GM12878 (cell line): ENCODE data around the gene ITGA11. TPM values are rescaled to one million over a fixed set of nuclear protein-coding genes. Genes with fewer than 3 reads are reported as not detected.

Source experiments
- ATAC-seq: fragments of 200-7000 bp; cut with Tn5 transposase; 3 replicates; pipeline ENCODE4 v1.9.1; 2020; ENCODE audit warnings: mild to moderate bottlenecking, moderate library complexity
- BruUV-seq: library from RNA; stranded (reverse); fragments of 400-500 nt; replicated peaks from 2 replicates; lab custom pipeline; 2021; lab: Mats Ljungman, UMichigan
- CTCF ChIA-PET: fragments of 300-600 bp; sonication (Branson Sonifier 250); formaldehyde crosslinking; extraction: SDS; loops from one replicate; lab custom pipeline; 2021; ENCODE audit warnings: inconsistent platforms; lab: Yijun Ruan, JAX
- POLR2A ChIA-PET: fragments of 350-600 bp; formaldehyde crosslinking; extraction: SDS; loops from one replicate; lab custom pipeline; 2021; ENCODE audit warnings: inconsistent platforms; lab: Charles Lee
- RAD21 ChIA-PET: fragments of 300-600 bp; sonication (Branson Sonifier 250); formaldehyde crosslinking; loops from one replicate; lab custom pipeline; 2023; ENCODE audit warnings: antibody characterized with exemption; ENCODE audit not compliant: unreplicated experiment; lab: Charles Lee
- SMC1A ChIA-PET: fragments of 300-600 bp; sonication (Branson Sonifier 250); formaldehyde crosslinking; loops from one replicate; lab custom pipeline; 2023; ENCODE audit not compliant: unreplicated experiment, uncharacterized antibody; lab: Charles Lee
- DNase-seq: peaks from one replicate; pipeline ENCODE4 v3.0.0-alpha.2; 2011; ENCODE audit warnings: low read depth, low spot score
- FAIRE-seq: peaks from 3 replicates; lab custom pipeline; 2011; peaks lifted over from hg19 to GRCh38; lab: Jason Lieb, UNC
- H2AFZ ChIP-seq: 2 replicates; pipeline ENCODE4 v1.6.0; 2011; ENCODE audit warnings: low read depth, low read length, control low read depth; ENCODE audit not compliant: control insufficient read depth
- H3K27ac ChIP-seq: 2 replicates; pipeline ENCODE4 v1.5.1; 2011; ENCODE audit warnings: control low read depth; ENCODE audit not compliant: control insufficient read depth, insufficient read depth
- H3K27me3 ChIP-seq, 2 experiments: replicated peaks in 1 of 2; 2 replicates each; pipeline versions ENCODE4 v1.6.0 to v1.6.1; 2011; ENCODE audit warnings: low read length in 1 of 2; ENCODE audit not compliant: control insufficient read depth in 2 of 2, insufficient read depth in 2 of 2
- H3K36me3 ChIP-seq, 2 experiments: 2 replicates each; pipeline ENCODE4 v1.5.1; 2011; ENCODE audit warnings: low read length in 1 of 2; ENCODE audit not compliant: control insufficient read depth in 2 of 2, insufficient read depth in 2 of 2
- H3K4me1 ChIP-seq: 2 replicates; pipeline ENCODE4 v1.6.1; 2011; ENCODE audit warnings: mild to moderate bottlenecking, low read length, moderate library complexity, mixed read lengths; ENCODE audit not compliant: control insufficient read depth, insufficient read depth
- H3K4me2 ChIP-seq: 2 replicates; pipeline ENCODE4 v1.6.0; 2011; ENCODE audit warnings: control low read depth; ENCODE audit not compliant: control insufficient read depth, insufficient read depth
- H3K4me3 ChIP-seq: fragments of 200-600 bp; sonication (generic); 2 replicates; pipeline ENCODE4 v1.5.1; 2016
- H3K79me2 ChIP-seq: 2 replicates; pipeline ENCODE4 v1.6.0; 2011; ENCODE audit warnings: low read length; ENCODE audit not compliant: control insufficient read depth, insufficient read depth
- H3K9ac ChIP-seq: 2 replicates; pipeline ENCODE4 v1.8.0; 2011; ENCODE audit warnings: low read length, control low read depth, mixed read lengths; ENCODE audit not compliant: control insufficient read depth, insufficient read depth
- H3K9me3 ChIP-seq: replicated peaks from 3 replicates; pipeline ENCODE4 v1.5.1; 2011; ENCODE audit warnings: mild to moderate bottlenecking, low read length; ENCODE audit not compliant: control insufficient read depth, insufficient read depth
- H4K20me1 ChIP-seq: 2 replicates; pipeline ENCODE4 v1.6.0; 2011; ENCODE audit not compliant: control insufficient read depth, insufficient read depth
- ASH2L ChIP-seq: fragments of 300-600, 200-600 bp; sonication (generic); IDR thresholded peaks from 2 replicates; pipeline ENCODE4 v1.6.1; 2017; ENCODE audit warnings: low read depth, mild to moderate bottlenecking, borderline replicate concordance
- CHD2 ChIP-seq: IDR thresholded peaks from 2 replicates; pipeline ENCODE4 v1.6.1; 2011; ENCODE audit warnings: low read depth, low read length, improper control_type of control experiment, borderline replicate concordance
- RCOR1 ChIP-seq: conservative IDR thresholded peaks from 2 replicates; pipeline ENCODE4 v1.6.1; 2012; ENCODE audit warnings: low read depth, low read length, improper control_type of control experiment
- ZSCAN29 ChIP-seq: fragments of 450-650 bp; IDR thresholded peaks from 2 replicates; pipeline ENCODE4 v1.6.1; 2017; ENCODE audit warnings: mild to moderate bottlenecking, moderate library complexity
- WGBS: methylation state at CpG from one replicate; pipeline ENCODE4 v1.1.6; 2016; ENCODE audit warnings: low lambda C conversion rate; ENCODE audit not compliant: insufficient replicate concordance, insufficient coverage; ENCODE audit errors: missing lambda C conversion rate; 5-methylcytosine and 5-hydroxymethylcytosine counted together
- in situ Hi-C: fragments of 300-500 bp; cut with MboI; formaldehyde crosslinking; loops from 9 replicates; pipeline ENCODE4 v1.14.3; 2018; ENCODE audit warnings: mixed read lengths
- intact Hi-C: fragments of 100-400 bp; cut with micrococcal nuclease; formaldehyde crosslinking; loops from one replicate; pipeline ENCODE4 v1.14.2; 2022; ENCODE audit not compliant: unreplicated experiment
- polyA plus RNA-seq, 11 experiments: library from polyadenylated mRNA; depleted of rRNA in 4 of 11; unstranded in 6 of 11; stranded (reverse) in 5 of 11; fragments of >200 nt; fragmentation: Nextera tagmentation in 4 of 11; fragmentation: Illumina TruSeq in 1 of 11; extraction: Ambion mirVana in 4 of 11; extraction: Trizol in 1 of 11; gene quantifications; 1 replicate in 1 of 11; 2 replicates in 10 of 11; pipeline versions ENCODE4 v1.2.1 to v1.2.3, GENCODE V29; 2011 to 2016; ENCODE audit warnings: inconsistent platforms in 2 of 11, missing spikeins in 2 of 11, low read depth in 1 of 11
- total RNA-seq, 4 experiments: library from RNA; depleted of rRNA in 3 of 4; stranded (reverse); fragments of >200 nt in 3 of 4; fragmentation: Illumina TruSeq in 1 of 4; extraction: Trizol in 1 of 4; gene quantifications; 2 replicates each; pipeline versions ENCODE4 v1.2.1 to v1.2.3, GENCODE V29; 2013 to 2021
- TF ChIP-seq, protein P1 (sequence below): fragments of 450-650 bp; IDR thresholded peaks from 2 replicates; pipeline ENCODE4 v1.6.1; 2017; ENCODE audit warnings: mild to moderate bottlenecking, low read depth, inconsistent platforms; ENCODE audit not compliant: poor library complexity, severe bottlenecking

Gene ITGA11
- total and polyA plus RNA-seq, 10 of the 15 experiments (the other 5 are each of a cell fraction or from before 2014, with no cell fraction given): under 0.01 to 0.36 (median 0.13) TPM; not detected in 1

DNA sequence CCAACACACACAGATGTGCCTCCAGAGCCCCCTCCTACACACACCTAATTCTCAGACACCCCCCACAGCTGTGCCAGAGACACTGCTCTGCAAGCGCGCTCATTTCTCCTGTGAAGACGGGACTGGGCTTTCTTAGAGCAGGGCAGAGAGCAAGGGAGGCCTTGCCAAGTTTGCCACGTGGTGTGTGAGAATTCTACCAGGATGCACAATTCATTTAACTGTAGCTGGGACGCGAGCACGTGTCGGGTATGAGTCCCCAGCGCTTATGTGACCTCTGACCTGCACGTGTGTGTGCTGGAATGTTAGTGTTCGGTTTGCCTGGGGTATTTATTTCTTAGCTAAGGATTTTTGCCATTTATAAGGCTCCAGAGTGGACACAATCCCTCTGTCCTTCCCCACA is 117.4 kb downstream of the ITGA11 start:
- ChIA-PET POLR2A (no interaction called here), SMC1A (no interaction called here), RAD21 (interaction anchor here (1.2 kb wide), 1 partner anchor 61 kb away, joined by 3 read pairs; no protein-coding TSS in a partner anchor), CTCF (interaction anchor here (1.4 to 2.7 kb wide), 2 partner anchors 8 to 61 kb away, joined by 5 to 22 read pairs; no protein-coding TSS in a partner anchor)
- Histone ChIP-seq H3K4me3 (no peak overlapping the region), H2AFZ (no peak overlapping the region), H3K4me2 (no peak overlapping the region), H4K20me1 (no peaks in the 10 kb centered on the region), H3K79me2 (no peaks in the 10 kb centered on the region), H3K27ac (no peak overlapping the region), H3K9me3 (no peaks in the 10 kb centered on the region), H3K4me1 (no peaks in the 10 kb centered on the region), H3K27me3 (no peaks in the 10 kb centered on the region; a peak in 1 of 4 replicates), H3K9ac (no peak overlapping the region), H3K36me3 (no peaks in the 10 kb centered on the region)
- DNase-seq: no peak
- in situ Hi-C loops: no loop called here
- WGBS: 65% methylated on average over 11 of the region's 11 CpGs
- no TSS peak for BruUV-seq
- no peak for ATAC-seq
- TF ChIP-seq ZSCAN29: no peak
- no peak for TF ChIP-seq RCOR1
- TF ChIP-seq CHD2: no peak
- no peak for TF ChIP-seq ASH2L
- TF ChIP-seq, protein P1, sequence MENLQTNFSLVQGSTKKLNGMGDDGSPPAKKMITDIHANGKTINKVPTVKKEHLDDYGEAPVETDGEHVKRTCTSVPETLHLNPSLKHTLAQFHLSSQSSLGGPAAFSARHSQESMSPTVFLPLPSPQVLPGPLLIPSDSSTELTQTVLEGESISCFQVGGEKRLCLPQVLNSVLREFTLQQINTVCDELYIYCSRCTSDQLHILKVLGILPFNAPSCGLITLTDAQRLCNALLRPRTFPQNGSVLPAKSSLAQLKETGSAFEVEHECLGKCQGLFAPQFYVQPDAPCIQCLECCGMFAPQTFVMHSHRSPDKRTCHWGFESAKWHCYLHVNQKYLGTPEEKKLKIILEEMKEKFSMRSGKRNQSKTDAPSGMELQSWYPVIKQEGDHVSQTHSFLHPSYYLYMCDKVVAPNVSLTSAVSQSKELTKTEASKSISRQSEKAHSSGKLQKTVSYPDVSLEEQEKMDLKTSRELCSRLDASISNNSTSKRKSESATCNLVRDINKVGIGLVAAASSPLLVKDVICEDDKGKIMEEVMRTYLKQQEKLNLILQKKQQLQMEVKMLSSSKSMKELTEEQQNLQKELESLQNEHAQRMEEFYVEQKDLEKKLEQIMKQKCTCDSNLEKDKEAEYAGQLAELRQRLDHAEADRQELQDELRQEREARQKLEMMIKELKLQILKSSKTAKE: no peak
- no peak for FAIRE-seq
- intact Hi-C loops: no loop called here
